Measurements from ENCODE around the gene LRRC3B.

The LRRC3B gene

DNA sequence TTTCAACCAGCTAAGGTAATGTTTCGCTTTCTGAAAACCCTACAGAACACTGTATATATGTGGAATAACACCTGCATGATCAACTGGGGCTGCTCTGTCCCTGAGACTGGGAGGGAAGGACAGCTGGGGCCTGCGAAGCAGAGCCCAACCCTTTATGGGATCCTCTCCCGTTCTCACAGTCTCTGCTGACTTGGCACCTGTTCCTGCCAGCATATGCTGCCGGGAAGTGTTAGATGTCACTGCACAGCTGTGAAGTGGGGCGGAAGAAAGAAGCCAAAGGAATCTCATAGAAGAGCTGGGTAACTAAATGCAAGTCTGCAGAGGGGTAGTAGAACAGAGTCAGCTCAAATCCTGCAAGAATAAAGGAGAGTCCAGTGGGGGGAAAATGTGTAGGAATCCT, 29.6 kb downstream of the LRRC3B start:
- DNase-seq (ENCODE audit: extremely low spot score) = no peak
- POLR2A ChIA-PET = no interaction called here
- TF ChIP-seq SP1 (IDR thresholded peaks at IDR 0.05) = no peak
- TF ChIP-seq SUZ12 (IDR thresholded peaks at IDR 0.05) = no peak
- no peak for TF ChIP-seq ARNT (IDR thresholded peaks at IDR 0.05)
- TF ChIP-seq BHLHE40 (IDR thresholded peaks at IDR 0.05; ENCODE audit: borderline replicate concordance) = no peak
- TF ChIP-seq LEF1 (IDR thresholded peaks at IDR 0.05; ENCODE audit: borderline replicate concordance) = no peak
- no peak for TF ChIP-seq FOXK2 (IDR thresholded peaks at IDR 0.05)
- TF ChIP-seq TARDBP (IDR thresholded peaks at IDR 0.05) = no peak
- TF ChIP-seq FOXM1 (IDR thresholded peaks at IDR 0.05; ENCODE audit: borderline replicate concordance) = no peak
- CTCF ChIA-PET = no interaction called here

- no peak for DNase-seq (ENCODE audit: extremely low spot score)
- TF ChIP-seq, protein P1, sequence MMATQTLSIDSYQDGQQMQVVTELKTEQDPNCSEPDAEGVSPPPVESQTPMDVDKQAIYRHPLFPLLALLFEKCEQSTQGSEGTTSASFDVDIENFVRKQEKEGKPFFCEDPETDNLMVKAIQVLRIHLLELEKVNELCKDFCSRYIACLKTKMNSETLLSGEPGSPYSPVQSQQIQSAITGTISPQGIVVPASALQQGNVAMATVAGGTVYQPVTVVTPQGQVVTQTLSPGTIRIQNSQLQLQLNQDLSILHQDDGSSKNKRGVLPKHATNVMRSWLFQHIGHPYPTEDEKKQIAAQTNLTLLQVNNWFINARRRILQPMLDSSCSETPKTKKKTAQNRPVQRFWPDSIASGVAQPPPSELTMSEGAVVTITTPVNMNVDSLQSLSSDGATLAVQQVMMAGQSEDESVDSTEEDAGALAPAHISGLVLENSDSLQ (IDR thresholded peaks at IDR 0.05) = no peak
- no peak for TF ChIP-seq ZNF384 (IDR thresholded peaks at IDR 0.05)
- no peak for TF ChIP-seq HDGF (IDR thresholded peaks at IDR 0.05; ENCODE audit: borderline replicate concordance)
- no peak for TF ChIP-seq FOXM1 (IDR thresholded peaks at IDR 0.05; ENCODE audit: borderline replicate concordance)
- TF ChIP-seq SP1 (IDR thresholded peaks at IDR 0.05) = no peak
- no peak for TF ChIP-seq LEF1 (IDR thresholded peaks at IDR 0.05; ENCODE audit: borderline replicate concordance)
- no peak for TF ChIP-seq L3MBTL2 (conservative IDR thresholded peaks at IDR 0.05)
- no peak for TF ChIP-seq BHLHE40 (IDR thresholded peaks at IDR 0.05; ENCODE audit: borderline replicate concordance)
- no peak for TF ChIP-seq CTBP1 (IDR thresholded peaks at IDR 0.05; ENCODE audit: borderline replicate concordance)
- TF ChIP-seq TARDBP (IDR thresholded peaks at IDR 0.05) = no peak
- no peak for TF ChIP-seq ELF4 (IDR thresholded peaks at IDR 0.05)
- TF ChIP-seq NFRKB (IDR thresholded peaks at IDR 0.05) = no peak
- no peak for TF ChIP-seq FOXA1 (IDR thresholded peaks at IDR 0.05)
- no peak for TF ChIP-seq SUZ12 (IDR thresholded peaks at IDR 0.05)
- no peak for TF ChIP-seq FOXK2 (IDR thresholded peaks at IDR 0.05)
- ChIA-PET CTCF (no interaction called here), POLR2A (no interaction called here)
These were observed 31.3 kb downstream of the LRRC3B start for GRCh38 chr3:26653811-26654425.

GRCh38 chr3:26655231-26655630, 32.7 kb downstream of the LRRC3B start:
- ChIA-PET CTCF (no interaction called here), POLR2A (no interaction called here)
- TF ChIP-seq TARDBP (IDR thresholded peaks at IDR 0.05) (no peak), LEF1 (IDR thresholded peaks at IDR 0.05; ENCODE audit: borderline replicate concordance) (no peak), FOXM1 (IDR thresholded peaks at IDR 0.05; ENCODE audit: borderline replicate concordance) (no peak), L3MBTL2 (conservative IDR thresholded peaks at IDR 0.05) (no peak), FOXK2 (IDR thresholded peaks at IDR 0.05) (no peak), ARNT (IDR thresholded peaks at IDR 0.05) (no peak), SUZ12 (IDR thresholded peaks at IDR 0.05) (no peak), SP1 (IDR thresholded peaks at IDR 0.05) (no peak), CTBP1 (IDR thresholded peaks at IDR 0.05; ENCODE audit: borderline replicate concordance) (no peak), ELF4 (IDR thresholded peaks at IDR 0.05) (no peak)
- TF ChIP-seq, protein P1 (IDR thresholded peaks at IDR 0.05) = no peak
- no peak for DNase-seq (ENCODE audit: extremely low spot score)

GRCh38 chr3:26657348-26657976, 34.9 kb downstream of the LRRC3B start:
- CTCF ChIA-PET = no interaction called here
- TF ChIP-seq LEF1 (IDR thresholded peaks at IDR 0.05; ENCODE audit: borderline replicate concordance) (no peak), SUZ12 (IDR thresholded peaks at IDR 0.05) (no peak), TARDBP (IDR thresholded peaks at IDR 0.05) (no peak), NFRKB (IDR thresholded peaks at IDR 0.05) (no peak), HDGF (IDR thresholded peaks at IDR 0.05; ENCODE audit: borderline replicate concordance) (no peak), ARNT (IDR thresholded peaks at IDR 0.05) (no peak)
- no peak for DNase-seq (ENCODE audit: extremely low spot score)
- POLR2A ChIA-PET = no interaction called here

- ChIA-PET POLR2A (no interaction called here), CTCF (no interaction called here)
- TF ChIP-seq TARDBP (IDR thresholded peaks at IDR 0.05) (no peak), SUZ12 (IDR thresholded peaks at IDR 0.05) (no peak), LEF1 (IDR thresholded peaks at IDR 0.05; ENCODE audit: borderline replicate concordance) (no peak), SP1 (IDR thresholded peaks at IDR 0.05) (no peak), BHLHE40 (IDR thresholded peaks at IDR 0.05; ENCODE audit: borderline replicate concordance) (no peak), FOXK2 (IDR thresholded peaks at IDR 0.05) (no peak), NFRKB (IDR thresholded peaks at IDR 0.05) (no peak), L3MBTL2 (conservative IDR thresholded peaks at IDR 0.05) (no peak), HDGF (IDR thresholded peaks at IDR 0.05; ENCODE audit: borderline replicate concordance) (no peak), FOXM1 (IDR thresholded peaks at IDR 0.05; ENCODE audit: borderline replicate concordance) (no peak), ARNT (IDR thresholded peaks at IDR 0.05) (no peak)
- no peak for DNase-seq (ENCODE audit: extremely low spot score)
These were observed 45.6 kb downstream of the LRRC3B start for GRCh38 chr3:26668171-26668570.

DNA sequence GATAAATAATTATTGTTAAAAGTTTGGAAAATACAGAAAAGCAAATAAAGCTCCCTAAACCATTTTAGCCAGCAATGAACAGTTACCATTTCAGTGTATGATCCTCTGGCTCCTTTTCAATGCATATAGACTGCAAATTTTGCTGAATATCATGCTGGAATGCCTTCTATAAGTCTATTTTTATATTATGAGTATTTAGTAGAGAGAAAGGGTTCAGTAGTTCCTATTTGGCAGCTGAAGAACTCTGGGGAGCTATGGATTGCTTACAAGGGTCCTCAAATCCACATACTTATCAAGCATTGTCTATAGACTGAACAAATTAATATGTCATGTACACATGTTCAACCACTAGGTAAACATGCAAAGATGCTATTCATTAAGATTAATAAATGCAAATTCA, 46.1 kb downstream of the LRRC3B start:
- ChIA-PET POLR2A (no interaction called here), CTCF (no interaction called here)
- no peak for TF ChIP-seq HDGF (IDR thresholded peaks at IDR 0.05; ENCODE audit: borderline replicate concordance)
- no peak for TF ChIP-seq FOXA1 (IDR thresholded peaks at IDR 0.05)
- no peak for TF ChIP-seq BHLHE40 (IDR thresholded peaks at IDR 0.05; ENCODE audit: borderline replicate concordance)
- TF ChIP-seq NFRKB (IDR thresholded peaks at IDR 0.05) = no peak
- no peak for TF ChIP-seq ELF4 (IDR thresholded peaks at IDR 0.05)
- TF ChIP-seq TARDBP (IDR thresholded peaks at IDR 0.05) = no peak
- TF ChIP-seq ZNF384 (IDR thresholded peaks at IDR 0.05) = no peak
- no peak for TF ChIP-seq SP1 (IDR thresholded peaks at IDR 0.05)
- TF ChIP-seq, protein P1 (IDR thresholded peaks at IDR 0.05) = no peak
- TF ChIP-seq LEF1 (IDR thresholded peaks at IDR 0.05; ENCODE audit: borderline replicate concordance) = no peak
- no peak for DNase-seq (ENCODE audit: extremely low spot score)

Measured in HEK293T (cell line).